GM18520 (cell line): ENCODE results near the gene GATC.

Experiments
- ATAC-seq: cut with Tn5 transposase; IDR thresholded peaks from one replicate; pipeline ENCODE4 v1.9.1; 2021; ENCODE audit not compliant: unreplicated experiment

GATC gene

DNA sequence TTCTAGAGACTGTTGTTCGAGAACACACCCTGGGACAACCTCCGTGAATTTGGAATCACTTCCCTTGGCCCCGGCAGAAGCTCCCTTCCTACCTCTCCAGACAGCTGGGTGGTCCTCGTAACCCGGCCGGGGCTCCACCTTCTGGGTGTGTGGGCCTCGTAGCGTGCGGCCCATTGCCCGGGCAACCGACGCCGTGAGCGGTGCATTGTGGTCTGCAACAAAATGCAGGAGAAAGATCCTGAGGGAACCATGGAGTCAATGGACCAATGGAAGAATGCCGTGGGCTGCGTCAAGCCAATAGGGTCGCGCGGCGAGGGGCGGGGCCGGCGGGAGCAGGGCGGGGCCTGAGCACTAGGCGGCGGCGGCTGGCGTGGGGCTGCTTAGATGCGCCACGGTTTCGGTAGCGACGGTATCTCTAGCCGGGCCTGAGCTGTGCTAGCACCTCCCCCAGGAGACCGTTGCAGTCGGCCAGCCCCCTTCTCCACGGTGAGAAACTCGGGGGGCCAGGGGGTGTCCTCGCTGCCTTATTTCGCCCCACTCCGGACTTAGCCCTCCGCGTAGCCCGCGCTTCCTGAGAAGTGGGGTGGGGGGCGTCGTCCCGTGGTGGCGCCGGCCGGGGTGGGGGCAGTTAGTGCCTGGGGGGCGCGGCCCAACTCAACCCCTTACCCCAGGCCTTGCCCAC, 49.6 kb downstream of the GATC start, which contains the start of gene DYNLL1:
Gene DYNLL1, plus strand, starts transcription at position 383 of the 682 bp plus-strand sequence. CDS start 309 bp downstream, outside the sequence.
- peak; percentile 89 for ATAC-seq

DNA sequence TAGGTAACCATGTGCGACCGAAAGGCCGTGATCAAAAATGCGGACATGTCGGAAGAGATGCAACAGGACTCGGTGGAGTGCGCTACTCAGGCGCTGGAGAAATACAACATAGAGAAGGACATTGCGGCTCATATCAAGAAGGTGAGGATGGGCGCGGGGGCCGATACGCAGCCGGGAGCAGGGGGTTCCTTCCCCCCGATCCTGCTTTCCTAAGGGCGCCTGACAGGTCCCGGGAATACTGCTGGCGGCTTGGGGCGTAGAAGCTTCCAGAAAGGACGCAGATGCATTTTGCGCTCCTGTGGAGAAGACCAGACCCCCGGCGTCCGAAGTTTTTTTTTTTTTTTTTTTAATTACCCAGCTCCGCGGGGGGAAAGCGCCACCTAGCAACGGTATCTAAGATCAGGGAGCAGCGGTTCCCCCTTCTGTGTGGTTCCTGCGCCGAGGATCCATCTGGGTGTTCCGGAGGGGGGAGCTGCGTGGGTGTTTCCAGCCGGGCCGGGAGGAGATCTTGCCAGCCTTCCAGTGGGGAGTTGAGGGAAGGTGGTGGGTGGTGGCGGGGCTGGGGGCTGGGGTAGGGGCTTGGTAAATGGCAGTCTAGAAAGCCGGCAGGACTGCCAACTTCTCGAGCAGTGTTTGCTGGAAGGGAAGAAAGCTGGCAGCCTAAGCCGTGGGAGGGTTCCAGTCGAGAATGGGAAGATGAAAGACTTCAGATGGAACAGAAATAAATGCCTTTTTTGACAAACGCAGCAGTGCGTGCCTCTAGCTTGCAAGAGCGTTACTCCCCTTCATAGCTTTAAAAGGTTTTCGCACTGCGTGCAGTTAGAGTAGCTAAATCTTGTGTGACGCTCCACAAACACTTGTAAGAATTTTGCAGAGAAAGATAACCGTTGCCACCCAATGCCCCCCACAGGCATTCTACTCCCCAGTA, 50.4 kb downstream of the GATC start:
- ATAC-seq = peak; percentile 13

DNA sequence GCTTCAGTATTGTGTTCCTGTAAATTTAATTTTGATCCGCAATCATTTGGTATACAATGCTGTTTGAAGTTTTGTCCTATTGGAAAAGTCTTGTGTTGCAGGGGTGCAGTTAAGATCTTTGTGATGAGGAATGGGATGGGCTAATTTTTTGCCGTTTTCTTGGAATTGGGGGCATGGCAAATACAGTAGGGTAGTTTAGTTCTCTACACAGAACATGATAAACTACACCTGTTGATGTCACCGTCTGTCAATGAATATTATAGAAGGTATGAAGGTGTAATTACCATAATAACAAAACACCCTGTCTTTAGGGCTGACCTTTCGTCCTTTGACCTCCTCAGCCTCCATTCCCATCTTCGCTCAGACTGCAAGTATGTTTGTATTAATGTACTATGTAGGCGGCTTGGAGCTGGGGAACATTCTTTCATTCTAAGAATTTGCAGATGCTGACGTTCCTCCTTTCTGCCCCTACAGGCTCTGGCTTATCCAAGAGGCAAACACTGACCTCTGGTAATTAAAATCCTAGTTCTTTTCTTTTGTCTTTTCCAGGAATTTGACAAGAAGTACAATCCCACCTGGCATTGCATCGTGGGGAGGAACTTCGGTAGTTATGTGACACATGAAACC, 51.4 kb downstream of the GATC start:
- ATAC-seq = no peak

DNA sequence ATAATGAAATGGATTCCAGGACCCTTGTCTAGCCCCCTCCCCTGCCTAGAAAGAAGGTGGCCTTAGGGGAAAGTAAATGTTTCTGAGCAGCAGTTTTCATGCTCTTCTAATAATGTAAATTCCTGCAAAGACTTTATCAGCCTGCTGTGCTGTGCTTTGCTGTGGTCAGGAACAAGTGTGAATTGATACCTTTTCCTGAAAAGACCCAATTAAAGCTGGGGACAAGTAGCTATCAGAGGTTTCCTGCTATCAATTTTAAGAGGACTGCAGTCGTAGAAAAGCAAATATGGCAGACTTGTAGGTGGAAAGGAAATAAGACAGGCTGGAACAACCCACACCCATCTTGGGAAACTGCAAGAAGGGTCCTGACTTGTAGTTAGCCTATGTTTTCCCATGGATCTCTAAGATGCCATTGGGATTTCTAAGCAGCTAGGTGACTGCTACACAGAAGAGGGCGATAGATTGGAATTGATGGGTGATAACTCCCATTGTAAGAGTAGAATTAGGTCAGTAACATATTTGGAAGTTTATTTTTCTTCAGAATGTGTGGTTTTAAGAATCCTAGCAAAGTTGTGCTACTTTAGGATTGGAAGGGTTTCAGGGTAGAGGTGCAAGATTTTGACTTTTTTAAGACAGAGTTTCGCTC, 52.7 kb downstream of the GATC start:
- ATAC-seq = no peak

DNA sequence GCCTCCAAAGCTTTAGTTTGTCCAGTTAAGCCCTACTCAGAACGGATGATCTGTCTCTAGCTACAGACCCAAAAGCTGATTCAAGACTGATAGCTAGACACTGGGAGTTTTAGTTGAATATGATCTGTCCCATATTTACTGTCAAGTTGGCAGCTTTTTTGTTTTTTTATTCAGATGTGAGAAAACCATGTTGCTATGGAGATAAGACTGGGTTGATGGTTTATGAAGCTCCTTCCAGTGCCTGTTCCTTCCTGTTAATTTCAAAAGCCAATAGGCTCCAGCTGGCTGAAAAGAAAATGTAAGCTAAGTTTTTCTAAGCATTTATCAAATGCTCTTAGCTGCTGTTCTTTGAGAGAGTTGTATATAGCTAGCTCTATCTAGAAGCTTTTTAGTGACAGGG, 54.3 kb downstream of the GATC start:
- no peak for ATAC-seq

DNA sequence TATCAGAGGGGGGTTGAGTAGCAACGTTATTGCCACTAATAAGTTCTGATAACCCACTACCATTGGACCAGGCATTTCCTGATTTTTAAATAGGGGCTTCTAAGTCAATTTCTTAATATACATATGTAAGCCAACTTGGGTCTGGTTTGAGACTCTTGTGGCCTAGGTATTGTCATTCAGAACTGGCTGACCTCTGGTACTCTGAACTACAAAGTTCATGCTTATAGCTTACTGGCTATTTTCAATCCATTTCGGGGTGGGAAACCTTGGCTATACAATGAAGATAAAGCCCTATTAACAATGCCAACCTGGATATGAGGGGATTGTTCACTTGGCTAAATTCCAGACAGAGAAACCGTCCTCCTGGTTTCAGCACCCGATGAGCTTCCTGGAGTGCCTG, 58.3 kb downstream of the GATC start:
- no peak for ATAC-seq

DNA sequence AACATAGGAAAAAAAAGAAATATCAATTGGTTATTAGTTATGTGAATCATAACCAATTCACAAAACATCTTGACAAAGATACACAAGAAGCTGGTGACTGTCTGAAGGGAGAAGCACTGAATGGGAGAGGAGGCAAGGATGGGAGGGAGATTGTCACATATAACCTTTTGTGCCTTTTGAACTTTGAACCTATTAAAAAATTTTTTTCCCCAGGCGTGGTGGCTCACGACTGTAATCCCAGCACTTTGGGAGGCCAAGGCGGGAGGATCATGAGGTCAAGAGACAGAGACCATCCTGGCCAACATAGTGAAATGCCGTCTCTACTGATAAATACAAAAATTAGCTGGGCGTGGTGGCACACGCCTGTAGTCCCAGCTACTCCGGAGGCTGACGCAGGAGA, 62.3 kb downstream of the GATC start:
- no peak for ATAC-seq
